ENCODE measurements around the gene EIF4A2. TPM values are rescaled to one million over a fixed set of nuclear protein-coding genes. Genes with fewer than 3 reads are reported as not detected.

EIF4A2 gene
- total and polyA plus RNA-seq, 2 of the 13 experiments (the other 11 are each of a cell fraction or from before 2014, with no cell fraction given) = 480 to 596 TPM

- TF ChIP-seq CTCF (CRISPR knock-in tag; IDR thresholded peaks at IDR 0.05) = no peak
- no peak for TF ChIP-seq SATB2 (CRISPR knock-in tag; IDR thresholded peaks at IDR 0.05)
- no peak for TF ChIP-seq ZNF597 (CRISPR knock-in tag; IDR thresholded peaks at IDR 0.05)
- TF ChIP-seq BRF2 (CRISPR knock-in tag; IDR thresholded peaks at IDR 0.05) = 0 out of 2 replicates have a peak, but pooled peaks have one; percentile 46
- TF ChIP-seq REPIN1 (CRISPR knock-in tag; IDR thresholded peaks at IDR 0.05; ENCODE audit: borderline replicate concordance, low read depth) = no peak; the same call in 1 of the 2 replicates
- no peak for TF ChIP-seq ZNF850 (CRISPR knock-in tag; conservative IDR thresholded peaks at IDR 0.05)
- no peak for TF ChIP-seq PITX1 (CRISPR knock-in tag; IDR thresholded peaks at IDR 0.05)
- no peak for TF ChIP-seq RBAK (CRISPR knock-in tag; IDR thresholded peaks at IDR 0.05)
- no peak; the same call in 1 of the 2 replicates for TF ChIP-seq JUNB (CRISPR knock-in tag; IDR thresholded peaks at IDR 0.05; ENCODE audit: borderline replicate concordance)
- peak; percentile 52; the same call in 1 of the 2 replicates for TF ChIP-seq ZXDC (CRISPR knock-in tag; IDR thresholded peaks at IDR 0.05)
- TF ChIP-seq BRD4 (CRISPR knock-in tag; IDR thresholded peaks at IDR 0.05) = no peak
- TF ChIP-seq TOE1 (CRISPR knock-in tag; IDR thresholded peaks at IDR 0.05) = no peak
- TF ChIP-seq GPBP1L1 (CRISPR knock-in tag; IDR thresholded peaks at IDR 0.05) = no peak
- no peak for TF ChIP-seq ZFP62 (CRISPR knock-in tag; IDR thresholded peaks at IDR 0.05)
- TF ChIP-seq FOXA3 (CRISPR knock-in tag; IDR thresholded peaks at IDR 0.05) = 0 out of 2 replicates have a peak, but pooled peaks have one; percentile 6
- no peak for TF ChIP-seq ESRRA (CRISPR knock-in tag; IDR thresholded peaks at IDR 0.05; ENCODE audit: low read depth)
- TF ChIP-seq MLXIP (CRISPR knock-in tag; IDR thresholded peaks at IDR 0.05; ENCODE audit: borderline replicate concordance) = no peak
- TF ChIP-seq FOXA1 (IDR thresholded peaks at IDR 0.05) = no peak
- TF ChIP-seq FOXA1 (CRISPR knock-in tag; IDR thresholded peaks at IDR 0.05) = no peak
These were observed 7.0 kb downstream of the EIF4A2 start (continued) for GRCh38 chr3:186790261-186790981.
